A549 (cell line): ENCODE results near the gene RCHY1.

Experiments used
- CTCF ChIP-seq: fragments of >200 bp; sonication (Bioruptor Twin); formaldehyde crosslinking; IDR thresholded peaks from 3 replicates; pipeline ENCODE4 v1.5.1; 2016
- ESRRA ChIP-seq: fragments of 150-350 bp; IDR thresholded peaks from 2 replicates; pipeline ENCODE4 v1.6.1; 2014; ENCODE audit warnings: mild to moderate bottlenecking, low read length, borderline replicate concordance
- HMGXB4 ChIP-seq: fragments of 250-450 bp; sonication (Bioruptor Pico); IDR thresholded peaks from 2 replicates; pipeline ENCODE4 v1.5.0; 2021; ENCODE audit warnings: mild to moderate bottlenecking, moderate library complexity, borderline replicate concordance
- JUN ChIP-seq, 2 experiments: fragments of >200 bp; sonication (Bioruptor Twin); formaldehyde crosslinking; IDR thresholded peaks; 2 replicates in 1 of 2; 3 replicates in 1 of 2; pipeline ENCODE4 v1.6.1; 2016 to 2017
- JUNB ChIP-seq: fragments of >200 bp; sonication (Bioruptor Twin); formaldehyde crosslinking; IDR thresholded peaks from 2 replicates; pipeline ENCODE4 v1.6.1; 2016
- KDM1A ChIP-seq: fragments of 200-600 bp; sonication (generic); IDR thresholded peaks from 2 replicates; pipeline ENCODE4 v1.6.1; 2016; ENCODE audit warnings: low read depth, mild to moderate bottlenecking
- POLR2A ChIP-seq: IDR thresholded peaks from 2 replicates; pipeline ENCODE4 v1.6.1; 2012; ENCODE audit warnings: mild to moderate bottlenecking, low read length
- RAD21 ChIP-seq, 2 experiments: fragments of >200 bp in 1 of 2; sonication (Bioruptor Twin) in 1 of 2; formaldehyde crosslinking in 1 of 2; IDR thresholded peaks in 1 of 2; conservative IDR thresholded peaks in 1 of 2; 2 replicates in 1 of 2; 3 replicates in 1 of 2; pipeline ENCODE4 v1.6.1; 2012 to 2018; ENCODE audit warnings: inconsistent platforms in 1 of 2
- RCOR1 ChIP-seq: fragments of 150-350 bp; IDR thresholded peaks from 2 replicates; pipeline ENCODE4 v1.6.1; 2014; ENCODE audit warnings: antibody characterized with exemption, low read length, low read depth
- RFX5 ChIP-seq: fragments of 450-650 bp; IDR thresholded peaks from 2 replicates; pipeline ENCODE4 v1.7.1; 2014; ENCODE audit warnings: antibody characterized with exemption, mild to moderate bottlenecking, moderate library complexity
- SMC3 ChIP-seq: fragments of >200 bp; sonication (Bioruptor Twin); formaldehyde crosslinking; IDR thresholded peaks from 3 replicates; pipeline ENCODE4 v1.6.1; 2018; ENCODE audit warnings: inconsistent platforms

DNA sequence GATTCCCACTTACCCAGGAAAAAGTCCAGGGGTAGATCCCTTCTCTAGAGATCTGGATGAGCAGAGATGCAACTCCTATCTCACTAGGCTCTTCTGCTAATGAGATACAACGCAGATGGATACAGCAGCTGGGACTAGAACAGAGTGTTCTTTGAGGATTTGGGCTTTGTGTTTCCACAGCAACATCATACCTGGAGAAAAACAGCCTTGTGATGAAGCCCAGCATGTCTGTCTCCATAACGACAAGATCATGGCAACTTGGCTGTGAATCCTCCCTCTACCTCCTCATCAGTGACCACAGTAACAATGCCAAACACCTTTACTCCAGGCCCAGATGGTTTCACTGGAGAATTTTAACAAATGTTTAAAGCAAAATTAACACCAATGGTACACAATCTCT is 80.1 kb downstream of the RCHY1 start:
- TF ChIP-seq CTCF (no peak), POLR2A (no peak), ESRRA (no peak), SMC3 (no peak), RCOR1 (no peak), HMGXB4 (no peak), KDM1A (no peak), JUN (IDR thresholded peaks at IDR 0.05) (no peak), RAD21 (conservative IDR thresholded peaks at IDR 0.05 in 1 of 2, IDR thresholded peaks at IDR 0.05 in 1 of 2) (no peak), RFX5 (no peak), JUNB (no peak)
